Measurements from ENCODE around the gene CYP11A1. TPM values are rescaled to one million over a fixed set of nuclear protein-coding genes. Genes with fewer than 3 reads are reported as not detected.

CYP11A1 gene
- total and polyA plus RNA-seq, 10 of the 15 experiments (the other 5 are each of a cell fraction or from before 2014, with no cell fraction given), result 0.11 to 1.2 (median 0.23) TPM; not detected in 5

DNA sequence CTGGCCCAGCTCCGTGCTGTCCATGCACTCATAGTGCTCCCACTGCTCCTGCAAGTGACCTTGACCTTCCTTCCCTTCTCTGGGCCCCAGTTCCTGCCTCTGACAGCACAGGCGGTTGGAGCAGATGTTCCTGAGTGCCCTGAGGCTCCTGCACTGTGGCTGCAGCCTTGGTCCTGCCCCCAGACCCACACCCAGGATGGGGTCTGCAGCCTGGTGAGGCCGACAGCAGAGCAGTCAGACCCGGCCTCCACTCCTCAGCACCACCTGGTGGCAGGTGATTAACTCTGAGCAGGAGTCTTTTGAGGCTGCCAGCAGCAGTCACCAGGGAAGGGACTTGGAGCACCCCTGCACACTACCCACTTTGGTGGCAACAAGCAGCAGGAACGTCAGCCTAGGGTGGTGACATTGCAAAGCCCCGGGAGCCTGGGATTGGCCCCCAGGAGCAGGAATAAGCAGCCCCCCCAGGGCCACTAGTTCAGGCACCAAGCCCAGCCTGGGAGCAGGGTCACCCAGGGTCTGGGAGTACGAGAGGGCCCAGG is 64.6 kb downstream of the CYP11A1 start:
- H3K4me2 ChIP-seq (ENCODE audit: control insufficient read depth, insufficient read depth), result no peak overlapping the region
- H3K36me3 ChIP-seq (ENCODE audit: control insufficient read depth in 2 of 2, insufficient read depth in 2 of 2, low read length in 1 of 2), result no peaks in the 10 kb centered on the region
- H3K4me1 ChIP-seq (ENCODE audit: control insufficient read depth, insufficient read depth, low read length), result no peaks in the 10 kb centered on the region
- ATAC-seq (peak; percentile 84), DNase-seq (ENCODE audit: low read depth, low spot score) (no peak), FAIRE-seq (peak; percentile 66)
- H3K79me2 ChIP-seq (ENCODE audit: control insufficient read depth, insufficient read depth, low read length), result no peaks in the 10 kb centered on the region
- H3K9ac ChIP-seq (ENCODE audit: control insufficient read depth, insufficient read depth, low read length), result no peak overlapping the region
- H3K27me3 ChIP-seq (replicated peaks in 1 of 2; ENCODE audit: control insufficient read depth in 2 of 2, insufficient read depth in 2 of 2, low read length in 1 of 2), result peaks cover 2 to 14% of the 10 kb centered on the region in 2 experiments; a peak in 3 of 4 replicates
- ChIA-PET POLR2A (no interaction called here), CTCF (interaction anchor here (1.1 to 2.1 kb wide), 2 partner anchors 14 to 18 kb away, joined by 3 to 8 read pairs; no protein-coding TSS in a partner anchor), RAD21 (ENCODE audit: unreplicated experiment) (no interaction called here), SMC1A (ENCODE audit: uncharacterized antibody, unreplicated experiment) (interaction anchor here (0.6 to 1.4 kb wide), 2 partner anchors 17 to 21 kb away, joined by 3 read pairs; no protein-coding TSS in a partner anchor)
- in situ Hi-C loops (cut with MboI), result loop anchor here (10.0 kb wide), 1 partner anchor 338 kb away; no protein-coding TSS in a partner anchor
- H4K20me1 ChIP-seq (ENCODE audit: control insufficient read depth, insufficient read depth), result no peaks in the 10 kb centered on the region
- intact Hi-C loops (cut with micrococcal nuclease; ENCODE audit: unreplicated experiment), result loop anchor here (1.0 kb wide), 1 partner anchor 176 kb away; no protein-coding TSS in a partner anchor
- H2AFZ ChIP-seq (ENCODE audit: control insufficient read depth, low read depth, low read length), result no peak overlapping the region
- no TSS peak for BruUV-seq (replicated peaks)
- no peak overlapping the region for H3K27ac ChIP-seq (ENCODE audit: control insufficient read depth, insufficient read depth)
- H3K9me3 ChIP-seq (replicated peaks; ENCODE audit: control insufficient read depth, insufficient read depth, low read length), result no peaks in the 10 kb centered on the region
- WGBS (ENCODE audit: insufficient coverage, insufficient replicate concordance, low lambda C conversion rate, missing lambda C conversion rate), result 3% methylated on average over 7 of the region's 7 CpGs
- no peak overlapping the region for H3K4me3 ChIP-seq
- TF ChIP-seq RAD21 (IDR thresholded peaks at IDR 0.05; ENCODE audit: insufficient read depth, low read depth, low read length) (peak; percentile 79), BCL11A (IDR thresholded peaks at IDR 0.05; ENCODE audit: low read depth, low read length) (no peak), DPF2 (IDR thresholded peaks at IDR 0.05) (no peak), MEF2B (IDR thresholded peaks at IDR 0.05; ENCODE audit: partially characterized antibody, poor library complexity, severe bottlenecking) (no peak), NRF1 (conservative IDR thresholded peaks at IDR 0.05; ENCODE audit: low read depth, low read length) (no peak), SMC3 (IDR thresholded peaks at IDR 0.05; ENCODE audit: borderline replicate concordance, low read length) (peak; percentile 87), JUND (IDR thresholded peaks at IDR 0.05; ENCODE audit: low read depth, low read length) (no peak), YY1 (IDR thresholded peaks at IDR 0.05; ENCODE audit: low read depth, low read length) (peak; percentile 35; the same call in 1 of the 2 replicates), KDM1A (IDR thresholded peaks at IDR 0.05; ENCODE audit: borderline replicate concordance) (no peak)
- TF ChIP-seq, protein P1, sequence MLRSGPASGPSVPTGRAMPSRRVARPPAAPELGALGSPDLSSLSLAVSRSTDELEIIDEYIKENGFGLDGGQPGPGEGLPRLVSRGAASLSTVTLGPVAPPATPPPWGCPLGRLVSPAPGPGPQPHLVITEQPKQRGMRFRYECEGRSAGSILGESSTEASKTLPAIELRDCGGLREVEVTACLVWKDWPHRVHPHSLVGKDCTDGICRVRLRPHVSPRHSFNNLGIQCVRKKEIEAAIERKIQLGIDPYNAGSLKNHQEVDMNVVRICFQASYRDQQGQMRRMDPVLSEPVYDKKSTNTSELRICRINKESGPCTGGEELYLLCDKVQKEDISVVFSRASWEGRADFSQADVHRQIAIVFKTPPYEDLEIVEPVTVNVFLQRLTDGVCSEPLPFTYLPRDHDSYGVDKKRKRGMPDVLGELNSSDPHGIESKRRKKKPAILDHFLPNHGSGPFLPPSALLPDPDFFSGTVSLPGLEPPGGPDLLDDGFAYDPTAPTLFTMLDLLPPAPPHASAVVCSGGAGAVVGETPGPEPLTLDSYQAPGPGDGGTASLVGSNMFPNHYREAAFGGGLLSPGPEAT (IDR thresholded peaks at IDR 0.05; ENCODE audit: low read depth), result no peak
- TF ChIP-seq, protein P2, sequence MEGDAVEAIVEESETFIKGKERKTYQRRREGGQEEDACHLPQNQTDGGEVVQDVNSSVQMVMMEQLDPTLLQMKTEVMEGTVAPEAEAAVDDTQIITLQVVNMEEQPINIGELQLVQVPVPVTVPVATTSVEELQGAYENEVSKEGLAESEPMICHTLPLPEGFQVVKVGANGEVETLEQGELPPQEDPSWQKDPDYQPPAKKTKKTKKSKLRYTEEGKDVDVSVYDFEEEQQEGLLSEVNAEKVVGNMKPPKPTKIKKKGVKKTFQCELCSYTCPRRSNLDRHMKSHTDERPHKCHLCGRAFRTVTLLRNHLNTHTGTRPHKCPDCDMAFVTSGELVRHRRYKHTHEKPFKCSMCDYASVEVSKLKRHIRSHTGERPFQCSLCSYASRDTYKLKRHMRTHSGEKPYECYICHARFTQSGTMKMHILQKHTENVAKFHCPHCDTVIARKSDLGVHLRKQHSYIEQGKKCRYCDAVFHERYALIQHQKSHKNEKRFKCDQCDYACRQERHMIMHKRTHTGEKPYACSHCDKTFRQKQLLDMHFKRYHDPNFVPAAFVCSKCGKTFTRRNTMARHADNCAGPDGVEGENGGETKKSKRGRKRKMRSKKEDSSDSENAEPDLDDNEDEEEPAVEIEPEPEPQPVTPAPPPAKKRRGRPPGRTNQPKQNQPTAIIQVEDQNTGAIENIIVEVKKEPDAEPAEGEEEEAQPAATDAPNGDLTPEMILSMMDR (IDR thresholded peaks at IDR 0.05 in 2 of 3, conservative IDR thresholded peaks at IDR 0.05 in 1 of 3; ENCODE audit: control insufficient read depth in 2 of 3, extremely low read depth in 1 of 3, insufficient read depth in 1 of 3, low read depth in 3 of 3, low read length in 3 of 3), result peak; percentile 68 to 74 (median 71)
